Ecto neural progenitor cell (in vitro differentiated cells): ENCODE data around the gene ZNF534.

ENCODE experiments used
- DNase-seq: peaks from one replicate; pipeline ENCODE4 v3.0.0-alpha.2; 2018; ENCODE audit warnings: low spot score

The ZNF534 gene

GRCh38 chr19:52498571-52498970 lies 69.6 kb downstream of the ZNF534 start:
- no peak for DNase-seq

GRCh38 chr19:52500474-52500873 lies 71.5 kb downstream of the ZNF534 start:
- peak; percentile 54 for DNase-seq

GRCh38 chr19:52500991-52501390 lies 72.0 kb downstream of the ZNF534 start:
- peak; percentile 53 for DNase-seq
